Stimulated activated CD8-positive, alpha-beta memory T cell treated with anti-CD3 and anti-CD28 coated beads, Interleukin-12 subunit alpha, Interleukin-12 subunit beta, amount 100 ng/mL, for 4 hours (primary cell): ENCODE measurements around the gene NF1.
"Not testable (repeated sequence)": the region's sequence is repeated elsewhere in the genome, so short reads cannot be mapped to it uniquely, and the experiment has no call there.

ENCODE experiments used
- DNase-seq: peaks from one replicate; pipeline ENCODE4 v3.0.0-alpha.2; 2020; ENCODE audit warnings: low read depth

NF1 gene

DNA sequence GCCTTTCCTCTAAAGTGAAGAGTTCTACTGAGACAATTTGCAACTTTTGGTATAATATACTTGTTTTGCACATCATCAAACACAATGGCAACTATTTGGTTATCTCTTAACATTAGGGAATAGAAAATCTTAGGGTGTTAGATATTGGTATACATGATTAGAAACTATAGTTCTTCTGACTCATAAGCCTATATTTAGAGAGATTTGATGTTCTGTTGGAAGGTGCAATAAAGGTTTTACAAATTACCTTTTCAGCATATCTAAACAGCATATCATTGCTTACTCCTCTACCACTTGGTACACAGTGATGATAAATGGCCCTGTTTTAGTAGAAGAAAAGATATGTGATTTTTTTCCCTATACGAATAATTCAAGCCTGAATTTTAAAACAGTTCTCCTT lies 212.9 kb downstream of the NF1 start:
- no peak for DNase-seq

DNA sequence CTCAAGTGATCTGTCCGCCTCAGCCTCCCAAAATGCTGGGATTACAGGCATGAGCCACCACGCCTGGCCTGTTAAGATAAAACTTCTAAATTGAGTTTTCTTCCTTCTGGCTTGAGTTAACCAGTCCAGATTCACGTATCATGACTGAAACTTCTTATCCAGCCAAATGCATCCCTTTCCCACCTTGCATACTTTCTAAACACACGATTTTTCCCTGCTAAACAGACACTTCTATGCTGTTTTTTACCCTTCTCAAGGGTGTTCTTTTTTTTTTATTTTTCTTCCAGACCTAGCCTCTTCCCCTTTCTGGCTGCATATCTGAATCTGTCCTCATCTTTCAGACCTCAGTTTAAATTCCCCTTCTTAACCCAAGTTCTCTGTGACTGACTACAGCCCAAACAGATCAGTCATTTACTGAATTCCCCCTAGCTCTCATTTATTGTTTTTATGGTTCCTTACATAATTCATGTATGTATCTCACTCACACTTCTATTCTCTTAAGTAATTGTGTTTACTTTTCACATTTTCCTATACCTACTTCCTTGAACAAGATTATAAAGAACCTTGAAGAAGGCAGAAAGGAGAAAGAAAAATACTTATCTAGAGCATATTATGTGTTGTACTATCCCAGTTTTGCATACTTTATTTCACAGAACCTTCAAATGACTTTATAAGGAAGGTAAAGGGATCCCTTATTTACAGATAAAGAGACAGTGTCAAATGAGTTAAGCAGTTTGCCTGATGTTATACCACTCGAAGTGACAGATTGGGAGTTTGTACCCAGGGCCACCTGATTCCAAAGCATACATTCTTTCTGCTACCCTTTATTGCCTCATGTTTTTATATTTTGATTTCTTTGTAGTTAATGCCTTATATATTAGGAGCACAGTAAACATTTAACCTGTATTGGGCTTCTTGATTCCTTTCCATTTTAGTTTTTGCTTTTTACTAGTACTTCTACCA lies 213.9 kb downstream of the NF1 start:
- DNase-seq: no peak

DNA sequence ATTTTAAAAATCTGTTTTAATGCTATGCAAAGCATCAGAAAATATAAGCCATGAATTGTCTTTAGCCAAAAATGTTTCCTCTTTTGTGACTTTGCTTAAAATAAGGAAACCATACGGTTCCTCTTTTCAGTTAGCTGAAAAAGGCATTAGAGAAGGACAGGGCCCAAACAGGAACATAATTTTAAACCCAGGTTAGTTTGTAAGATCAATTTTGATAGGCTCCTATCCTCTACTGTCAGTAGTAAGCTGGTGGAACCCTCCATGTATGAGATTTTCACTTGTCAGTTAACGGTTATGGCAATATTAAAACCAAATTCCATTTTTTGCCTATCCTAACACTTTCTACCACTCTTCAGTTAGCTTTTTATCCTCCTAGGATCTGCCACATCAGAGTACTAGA lies 214.8 kb downstream of the NF1 start:
- DNase-seq: no peak

DNA sequence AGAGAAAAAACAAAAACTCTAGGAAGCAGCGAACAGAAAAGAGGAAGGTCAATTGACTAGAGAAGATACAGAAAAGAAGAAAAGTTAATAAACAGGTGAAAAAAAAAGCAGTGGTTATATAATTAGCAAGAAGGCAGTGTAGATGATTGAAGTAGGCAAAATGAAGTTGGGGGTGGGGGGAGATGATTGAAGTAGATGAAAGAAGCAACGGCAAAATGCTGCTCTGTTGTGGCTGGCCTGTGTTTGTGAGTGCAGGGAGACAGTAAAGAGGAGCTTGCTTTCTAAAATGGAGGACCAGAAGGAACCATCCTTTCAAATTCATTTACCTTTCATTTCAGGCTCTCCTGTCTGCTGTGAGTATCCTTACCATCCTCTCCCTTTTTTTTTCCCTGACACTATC lies 215.5 kb downstream of the NF1 start:
- DNase-seq: no peak

DNA sequence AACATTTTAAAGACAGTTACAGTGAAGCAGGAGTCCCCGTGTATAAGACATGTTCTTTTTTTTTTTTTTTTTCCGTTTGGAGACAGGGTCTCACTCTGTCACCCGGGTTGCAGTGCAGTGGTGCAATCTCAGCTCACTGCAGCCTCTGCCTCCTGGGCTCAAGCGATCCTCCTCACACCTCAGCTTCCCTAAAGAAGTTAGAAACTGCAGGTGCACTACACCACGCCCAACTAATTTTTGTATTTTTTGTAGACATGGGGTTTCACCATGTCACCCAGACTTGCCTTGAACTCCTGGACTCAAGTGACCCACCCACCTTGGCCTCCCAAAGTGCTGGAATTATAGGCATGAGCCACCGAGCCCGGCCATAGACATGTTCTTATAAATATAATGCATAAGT lies 216.1 kb downstream of the NF1 start:
- DNase-seq: no peak

DNA sequence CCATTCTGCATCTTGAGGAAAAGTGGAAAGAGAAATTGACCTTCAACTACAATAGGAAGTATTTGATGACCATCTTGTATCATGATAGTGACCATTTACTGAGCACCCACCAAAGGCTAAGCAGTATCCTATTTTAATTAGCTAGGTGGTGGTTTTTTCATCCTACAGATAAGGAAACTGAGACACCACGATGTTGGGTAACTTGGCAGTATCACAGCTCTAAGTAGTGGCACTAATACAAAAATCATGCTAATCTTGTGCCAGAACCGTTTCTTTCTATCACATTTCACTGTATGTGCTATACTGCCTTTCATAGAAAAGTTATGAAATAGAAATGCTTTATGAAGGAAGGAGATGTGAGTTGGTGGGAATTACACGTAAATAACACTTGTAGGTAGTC lies 216.7 kb downstream of the NF1 start:
- DNase-seq: no peak

DNA sequence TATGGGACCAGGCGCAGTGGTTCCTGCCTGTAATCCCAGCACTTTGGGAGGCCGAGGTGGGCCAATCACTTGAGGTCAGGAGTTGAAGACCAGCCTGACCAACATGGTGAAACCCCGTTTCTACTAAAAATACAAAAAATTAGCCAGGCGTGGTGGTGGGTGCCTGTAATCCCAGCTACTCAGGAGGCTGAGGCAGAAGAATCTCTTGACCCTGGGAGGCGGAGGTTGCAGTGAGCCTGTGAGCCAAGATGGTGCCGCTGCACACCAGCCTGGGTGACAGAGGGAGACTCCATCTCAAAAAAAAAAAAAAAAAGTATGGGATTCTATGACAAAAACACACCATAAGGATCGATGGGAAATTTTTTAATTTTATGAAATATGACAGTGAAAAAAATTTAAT lies 217.4 kb downstream of the NF1 start:
- not testable (repeated sequence) for DNase-seq

DNA sequence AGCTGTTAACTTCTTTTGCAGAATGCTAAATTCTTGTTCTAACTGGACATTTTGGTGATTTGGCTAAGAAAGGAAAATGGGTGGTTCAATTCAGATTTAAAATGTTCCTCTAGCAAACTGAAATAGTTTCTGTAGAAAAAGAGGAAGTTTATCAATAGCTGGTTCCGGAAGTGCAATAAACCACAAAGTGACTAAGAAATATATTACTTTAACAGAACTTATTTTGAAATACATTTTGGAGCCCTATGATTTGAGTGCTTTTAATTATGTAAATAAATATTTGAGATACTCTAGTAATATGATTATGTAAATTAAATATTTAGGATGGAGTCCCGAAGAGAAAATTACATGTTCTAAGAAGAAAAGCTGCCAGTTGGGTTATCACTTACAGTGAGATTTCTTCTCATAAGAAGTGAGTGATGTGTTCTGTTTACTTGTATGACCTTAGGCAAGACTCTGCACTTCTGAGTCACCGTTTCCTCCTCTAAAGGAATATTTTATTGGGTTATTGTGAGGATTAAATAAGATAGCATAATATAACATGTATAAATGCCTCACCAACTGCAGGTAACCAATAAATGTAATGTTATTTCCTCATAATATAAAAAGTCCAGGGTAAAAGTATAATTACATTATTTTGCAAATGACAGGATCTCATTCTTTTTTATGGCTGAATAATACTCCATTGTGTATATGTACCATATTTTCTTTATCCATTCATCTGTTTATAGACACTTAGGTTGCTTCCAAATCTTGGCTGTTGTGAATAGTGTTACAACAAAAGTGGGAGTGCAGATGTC lies 219.4 kb downstream of the NF1 start, which contains the start of gene EVI2B:
Gene EVI2B, minus strand, starts transcription at position 73 of the 800 bp plus-strand sequence. CDS start 8,445 bp downstream, outside the sequence.
- no peak for DNase-seq

DNA sequence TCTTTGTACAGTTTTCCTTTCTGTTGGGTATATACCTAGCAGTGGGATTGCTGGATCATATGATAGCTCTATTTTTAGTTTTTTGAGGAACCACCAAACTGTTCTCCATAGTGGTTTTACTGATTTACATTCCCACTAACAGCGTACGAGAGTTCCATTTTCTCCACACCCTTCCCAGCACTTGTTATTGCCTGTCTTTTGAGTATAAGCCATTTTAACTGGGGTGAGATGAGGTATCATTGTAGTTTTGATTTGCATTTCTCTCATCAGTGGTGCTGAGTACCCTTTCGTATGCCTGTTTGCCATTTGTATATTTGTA lies 220.0 kb downstream of the NF1 start:
- DNase-seq: no peak

DNA sequence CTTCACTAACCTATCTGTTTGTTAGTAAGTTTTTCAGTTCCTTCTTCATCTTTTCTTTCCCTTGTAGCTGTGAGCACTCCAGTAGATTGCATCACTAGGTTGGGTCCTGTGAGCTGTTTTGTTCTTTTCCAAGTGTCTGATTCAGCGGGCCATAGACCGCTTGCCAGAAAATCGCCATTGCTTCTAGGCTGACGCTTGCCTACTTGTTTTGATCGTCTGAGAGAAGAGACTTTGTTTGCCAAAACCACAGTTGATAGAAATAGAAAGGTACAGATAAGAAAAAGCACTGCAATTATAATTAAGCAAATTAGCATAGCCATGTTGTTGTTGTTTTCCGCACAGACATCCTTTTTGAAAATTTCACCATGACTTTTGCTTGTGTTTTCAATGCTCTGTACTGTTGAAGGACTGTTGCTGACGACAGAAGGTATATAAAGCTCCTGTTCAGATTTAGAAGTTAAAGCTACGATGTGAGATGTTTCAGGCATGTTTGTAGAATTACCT lies 223.6 kb downstream of the NF1 start:
- DNase-seq: peak; percentile 15

DNA sequence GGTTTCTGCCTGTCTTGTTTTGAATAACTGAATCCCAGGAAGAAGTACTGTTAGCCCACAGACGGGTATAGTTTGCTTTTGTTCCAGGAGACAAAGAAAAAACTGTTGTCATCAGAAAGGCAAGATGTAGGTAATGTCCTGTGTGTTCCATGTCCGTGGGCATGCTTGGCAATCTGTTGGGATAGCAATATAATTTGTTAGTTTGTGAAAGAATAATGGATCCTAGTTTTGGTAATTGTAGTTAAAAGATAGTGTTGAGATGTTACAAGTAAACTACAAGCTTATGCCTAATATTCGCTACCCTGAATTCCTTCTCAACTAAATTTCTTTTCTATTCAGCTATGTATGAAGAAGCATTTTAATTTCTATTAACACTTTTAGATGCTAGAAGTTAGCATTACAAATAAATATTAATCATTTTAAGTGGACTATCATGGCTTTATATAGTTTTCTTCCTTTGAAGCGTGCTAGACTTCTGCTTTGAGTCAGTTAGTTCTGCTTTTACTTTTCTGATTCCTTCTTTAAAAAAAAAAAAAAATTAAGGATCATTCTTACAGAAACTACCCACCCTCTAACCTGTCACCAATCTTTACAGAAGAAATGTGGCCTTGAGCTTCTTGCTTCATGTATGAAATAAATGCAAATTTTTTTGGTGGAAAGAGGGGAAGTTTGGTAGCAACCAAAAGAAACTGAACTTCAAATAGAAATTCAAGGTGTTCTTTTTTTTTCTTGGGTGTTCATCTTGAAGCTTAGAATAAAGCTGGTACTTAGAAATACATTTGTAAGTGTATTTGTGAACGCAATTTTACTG lies 224.3 kb downstream of the NF1 start:
- DNase-seq: no peak

DNA sequence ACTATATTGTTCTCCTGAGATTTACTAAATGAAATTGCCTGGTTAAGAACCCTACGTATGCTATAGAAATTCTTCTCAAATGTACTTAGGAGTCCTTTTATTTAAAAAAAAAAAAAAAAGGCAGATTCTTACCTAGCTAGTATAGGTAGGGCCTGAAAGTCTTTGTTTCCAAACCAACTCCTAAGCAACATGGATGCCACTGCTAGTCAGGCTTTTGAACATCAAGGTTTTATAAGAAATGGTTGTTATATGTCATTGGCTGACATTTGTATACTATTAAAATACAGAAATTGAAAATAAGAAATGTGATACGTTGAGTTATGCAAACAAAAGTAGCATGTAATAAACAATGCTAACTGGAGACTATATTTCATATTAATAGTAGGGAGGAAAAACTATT lies 225.5 kb downstream of the NF1 start:
- no peak for DNase-seq

DNA sequence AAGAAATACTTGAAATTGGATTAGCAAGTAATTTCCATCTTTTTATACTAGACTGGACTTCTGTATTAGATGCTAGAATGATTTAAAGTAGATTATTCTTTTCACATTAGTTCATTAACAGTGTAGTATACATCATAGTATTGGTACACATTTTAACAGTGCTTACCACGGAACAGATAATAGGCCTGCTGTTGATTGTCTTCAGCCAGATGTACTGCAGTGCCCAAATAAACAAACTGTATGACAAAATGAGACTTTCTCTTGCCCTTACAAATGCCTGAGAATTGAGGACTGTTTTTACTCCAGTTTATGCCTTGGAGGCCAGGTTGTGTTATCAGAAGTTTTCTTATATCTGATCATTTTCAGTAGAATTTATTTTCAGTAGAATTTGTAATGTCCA lies 226.0 kb downstream of the NF1 start:
- DNase-seq: no peak

DNA sequence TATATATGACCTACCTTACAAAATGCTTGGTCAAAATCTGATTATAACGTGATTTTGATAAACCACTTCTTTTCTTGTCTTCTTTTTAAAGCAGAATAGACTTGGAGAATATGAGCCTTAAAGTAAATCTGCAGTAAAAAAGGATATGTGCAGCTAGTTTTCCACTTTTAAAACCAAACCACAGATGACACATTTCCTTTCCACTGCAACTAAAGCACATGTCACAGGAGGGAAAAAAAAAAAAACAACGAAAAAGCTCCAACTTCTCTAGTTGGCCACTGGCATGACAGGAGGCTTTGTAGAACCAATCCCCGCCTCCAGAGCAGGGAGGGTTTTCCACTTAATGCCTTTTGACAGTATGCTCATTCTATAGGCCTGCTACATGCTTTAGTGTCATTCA lies 226.7 kb downstream of the NF1 start, which contains the start of gene EVI2A:
Gene EVI2A, minus strand, starts transcription at position 142 of the 400 bp plus-strand sequence. CDS start 2,609 bp downstream, outside the sequence.
- peak; percentile 58 for DNase-seq

DNA sequence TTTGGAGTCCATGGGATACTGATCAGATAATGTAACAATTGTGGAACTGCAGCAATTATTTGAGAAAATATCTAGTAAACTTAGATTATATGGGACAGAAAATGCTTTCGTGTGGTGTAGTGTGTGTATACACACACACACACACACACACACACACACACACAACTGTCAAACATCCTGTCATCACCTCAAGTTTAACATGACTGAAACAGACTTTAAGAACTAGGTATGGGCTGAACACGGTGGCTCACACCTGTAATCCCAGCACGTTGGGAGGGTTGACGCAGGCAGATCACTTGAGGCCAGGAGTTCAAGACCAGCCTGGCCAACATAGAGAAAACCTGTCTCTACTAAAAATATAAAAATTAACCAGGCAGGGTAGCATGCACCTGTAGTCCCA lies 227.2 kb downstream of the NF1 start:
- no peak for DNase-seq

DNA sequence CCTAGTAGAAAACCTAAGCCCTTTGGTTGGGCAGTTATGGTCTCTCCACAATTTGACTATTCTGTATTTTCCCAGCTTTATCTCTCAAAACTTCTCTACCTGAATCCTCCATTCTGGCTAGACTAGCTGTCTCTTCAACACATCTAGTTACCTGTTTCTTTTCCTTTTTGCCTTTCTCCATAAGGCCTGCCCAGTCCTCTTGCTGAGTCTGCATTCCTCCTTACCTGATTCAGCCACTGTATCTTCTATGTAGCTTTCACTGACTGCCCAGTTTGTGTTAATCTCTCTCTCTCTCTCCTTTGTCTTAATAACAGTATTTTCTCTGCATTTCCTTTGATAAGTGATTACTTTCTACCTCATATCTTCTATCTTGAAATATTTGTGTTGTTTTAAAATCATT lies 228.8 kb downstream of the NF1 start:
- DNase-seq: no peak

DNA sequence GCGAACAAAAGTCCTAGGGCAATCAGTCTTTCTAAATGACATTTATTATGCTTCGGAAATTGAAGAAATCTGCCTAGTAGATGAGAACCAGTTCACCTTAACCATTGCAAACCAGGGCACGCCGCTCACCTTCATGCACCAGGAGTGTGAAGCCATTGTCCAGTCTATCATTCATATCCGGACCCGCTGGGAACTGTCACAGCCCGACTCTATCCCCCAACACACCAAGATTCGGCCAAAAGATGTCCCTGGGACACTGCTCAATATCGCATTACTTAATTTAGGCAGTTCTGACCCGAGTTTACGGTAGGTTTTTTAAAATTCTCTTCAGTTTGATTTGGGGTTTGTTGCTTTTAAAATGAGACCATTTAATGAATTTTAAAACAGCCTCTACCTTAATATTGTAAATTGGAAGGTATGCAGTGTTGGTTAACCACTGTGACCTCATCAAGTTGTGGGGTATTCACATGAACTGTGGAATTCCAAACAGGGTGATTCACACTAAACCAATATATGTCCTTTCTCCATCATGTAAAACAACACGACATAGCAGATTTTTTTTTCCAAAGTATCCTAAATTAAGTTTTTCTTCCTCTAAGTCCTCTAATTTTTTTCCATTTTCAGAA lies 232.9 kb downstream of the NF1 start:
- DNase-seq: no peak

DNA sequence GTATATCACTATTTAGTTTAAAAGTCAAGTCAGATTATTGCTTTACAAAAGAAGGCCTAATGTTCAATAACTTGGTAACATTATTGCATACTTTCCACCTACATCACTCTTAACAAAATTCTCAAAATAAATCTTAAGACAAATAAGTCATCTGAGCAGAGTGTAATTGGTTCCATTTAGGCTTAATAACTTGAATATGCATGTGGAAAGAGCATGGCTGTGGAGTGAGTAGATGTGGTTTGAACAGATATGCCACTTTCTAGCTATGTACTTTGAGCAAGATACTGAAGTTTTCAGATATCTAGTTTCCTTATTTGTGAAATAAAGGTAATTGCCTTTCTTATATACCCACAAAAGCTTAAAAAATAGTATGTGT lies 233.4 kb downstream of the NF1 start:
- no peak for DNase-seq

DNA sequence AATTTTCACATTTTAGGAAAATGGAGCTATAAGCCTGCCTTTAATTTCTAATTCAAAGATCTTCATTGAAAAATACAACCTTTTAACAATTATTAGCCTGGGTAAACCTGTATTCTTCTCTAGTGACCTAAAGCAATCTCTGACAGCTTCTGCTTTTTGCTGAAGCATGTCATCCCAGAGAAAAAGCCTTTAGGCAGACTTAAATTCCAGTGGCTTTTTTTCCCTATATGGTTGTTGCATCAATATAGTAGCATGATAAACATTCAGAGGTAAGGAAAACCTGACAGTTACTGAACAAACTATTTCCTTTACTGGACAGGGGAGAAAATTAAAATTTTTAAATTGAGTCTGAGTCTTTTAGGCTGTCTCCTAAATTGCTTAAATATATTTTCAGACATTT lies 234.4 kb downstream of the NF1 start:
- no peak for DNase-seq

DNA sequence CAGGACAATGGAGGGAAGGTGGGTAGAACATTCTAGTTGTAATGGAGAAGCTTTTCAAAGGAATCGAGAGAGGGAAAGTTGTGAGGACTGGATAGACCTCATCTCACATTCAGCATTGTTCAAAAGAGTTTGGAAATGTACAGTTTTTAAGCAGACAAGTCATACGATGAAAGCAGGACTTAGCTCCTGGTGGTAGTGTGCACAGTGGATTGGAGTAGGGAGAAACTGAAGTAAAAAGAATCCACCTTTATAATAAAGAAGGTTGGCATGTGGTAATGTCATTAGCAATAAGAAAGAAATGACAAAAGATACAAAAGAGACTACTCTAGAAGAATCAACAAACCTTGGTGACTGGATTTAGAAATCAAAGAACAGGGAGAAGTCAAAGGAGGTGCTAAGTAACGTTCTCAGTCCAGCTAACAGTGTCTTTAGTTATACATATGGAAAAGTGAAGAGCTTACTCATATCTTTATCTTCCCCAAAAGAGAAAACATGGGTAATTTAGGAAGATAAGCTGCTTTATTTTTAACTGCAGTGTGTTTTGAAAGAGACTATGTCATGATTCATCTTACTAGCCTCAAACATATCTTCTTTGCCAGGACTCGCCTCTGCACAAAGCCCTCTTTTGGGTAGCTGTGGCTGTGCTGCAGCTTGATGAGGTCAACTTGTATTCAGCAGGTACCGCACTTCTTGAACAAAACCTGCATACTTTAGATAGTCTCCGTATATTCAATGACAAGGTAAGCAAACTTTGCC lies 245.3 kb downstream of the NF1 start:
- no peak for DNase-seq
